ENCODE data around the gene KCNG2. TPM values are rescaled to one million over a fixed set of nuclear protein-coding genes. Genes with fewer than 3 reads are reported as not detected.

KCNG2 gene
- total and polyA plus RNA-seq, 2 of the 4 experiments (the other 2 are of a cell fraction): not detected

- ChIA-PET CTCF (no interaction called here), POLR2A (ENCODE audit: unreplicated experiment) (no interaction called here)
- no peak overlapping the region for H3K9ac ChIP-seq (ENCODE audit: low read depth, low read length)
- no peaks in the 10 kb centered on the region for H3K9me1 ChIP-seq (ENCODE audit: insufficient read depth, low read length)
- no peaks in the 10 kb centered on the region for H3K27me3 ChIP-seq (ENCODE audit: control insufficient read depth, insufficient read depth, low read length)
- no peaks in the 10 kb centered on the region; a peak in 1 of 4 replicates for H3K79me1 ChIP-seq (ENCODE audit: low read depth in 1 of 2, low read length in 2 of 2)
- no peak for ATAC-seq (ENCODE audit: low read depth)
- H3K56ac ChIP-seq (ENCODE audit: extremely low read depth, insufficient read depth, low read length): no peak overlapping the region
- no peak overlapping the region for H3K27ac ChIP-seq (ENCODE audit: insufficient read depth, low read length)
- dilution Hi-C loops (cut with HindIII; ENCODE audit: low sequenced_read_pairs, unreplicated experiment): no loop called here
- no peak overlapping the region for H4K8ac ChIP-seq (ENCODE audit: low read depth in 2 of 2, low read length in 2 of 2)
- H2AFZ ChIP-seq (replicated peaks; ENCODE audit: low read length, poor library complexity): no peak overlapping the region
- H4K91ac ChIP-seq (ENCODE audit: insufficient read depth, low read depth, low read length): no peak overlapping the region
- no peak overlapping the region for H3K4me2 ChIP-seq (ENCODE audit: low read depth, low read length)
- no peak overlapping the region for H4K5ac ChIP-seq (ENCODE audit: low read depth, low read length)
- DNase-seq: no peak
- intact Hi-C loops (cut with micrococcal nuclease): no loop called here
- no peak overlapping the region for H3K4ac ChIP-seq (ENCODE audit: low read depth, low read length)
- 99% methylated on average over 12 of the region's 20 CpGs; no CpG with 5 or more reads in 1 of the 2 experiments for WGBS, 2 experiments (ENCODE audit: extremely low coverage in 2 of 2, insufficient read length in 1 of 2)
- H2BK20ac ChIP-seq (ENCODE audit: low read depth, low read length): no peak overlapping the region
- H2AK5ac ChIP-seq (ENCODE audit: low read depth, low read length): no peak overlapping the region
- no peak overlapping the region for H2BK5ac ChIP-seq (ENCODE audit: low read depth, low read length, poor library complexity, severe bottlenecking)
- H2BK15ac ChIP-seq (ENCODE audit: low read depth, low read length): no peak overlapping the region
- no peak overlapping the region for H3K23ac ChIP-seq (ENCODE audit: low read depth, low read length)
- peaks cover 32% of the 10 kb centered on the region for H3K9me3 ChIP-seq (ENCODE audit: control insufficient read depth, insufficient read depth, low read length)
- TSS peak; percentile 29 for BruUV-seq (replicated peaks)
- no peak overlapping the region for H3K14ac ChIP-seq (replicated peaks; ENCODE audit: low read depth, low read length)
- TF ChIP-seq BHLHE40 (IDR thresholded peaks at IDR 0.05; ENCODE audit: low read depth, low read length) (no peak), MAFK (IDR thresholded peaks at IDR 0.05; ENCODE audit: low read depth, low read length) (no peak), POLR2A (IDR thresholded peaks at IDR 0.05; ENCODE audit: low read depth, low read length) (no peak), USF2 (IDR thresholded peaks at IDR 0.05; ENCODE audit: low read depth, low read length) (no peak), MAZ (IDR thresholded peaks at IDR 0.05; ENCODE audit: borderline replicate concordance, low read depth, low read length) (no peak), SMC3 (IDR thresholded peaks at IDR 0.05; ENCODE audit: low read depth, low read length) (no peak), FOS (IDR thresholded peaks at IDR 0.05; ENCODE audit: low read depth, low read length) (no peak), CHD1 (IDR thresholded peaks at IDR 0.05; ENCODE audit: low read depth, low read length) (no peak), CEBPB (IDR thresholded peaks at IDR 0.05; ENCODE audit: low read depth, low read length) (no peak), ELK1 (IDR thresholded peaks at IDR 0.05; ENCODE audit: borderline replicate concordance, low read depth, low read length) (no peak), RCOR1 (IDR thresholded peaks at IDR 0.05; ENCODE audit: insufficient replicate concordance, low read length) (no peak), RFX5 (IDR thresholded peaks at IDR 0.05; ENCODE audit: low read depth, low read length) (no peak), RAD21 (IDR thresholded peaks at IDR 0.05; ENCODE audit: low read length) (no peak), MXI1 (IDR thresholded peaks at IDR 0.05; ENCODE audit: borderline replicate concordance, low read depth, low read length) (no peak), NFE2L2 (IDR thresholded peaks at IDR 0.05; ENCODE audit: low read depth, low read length) (no peak)
- TF ChIP-seq, protein P1, sequence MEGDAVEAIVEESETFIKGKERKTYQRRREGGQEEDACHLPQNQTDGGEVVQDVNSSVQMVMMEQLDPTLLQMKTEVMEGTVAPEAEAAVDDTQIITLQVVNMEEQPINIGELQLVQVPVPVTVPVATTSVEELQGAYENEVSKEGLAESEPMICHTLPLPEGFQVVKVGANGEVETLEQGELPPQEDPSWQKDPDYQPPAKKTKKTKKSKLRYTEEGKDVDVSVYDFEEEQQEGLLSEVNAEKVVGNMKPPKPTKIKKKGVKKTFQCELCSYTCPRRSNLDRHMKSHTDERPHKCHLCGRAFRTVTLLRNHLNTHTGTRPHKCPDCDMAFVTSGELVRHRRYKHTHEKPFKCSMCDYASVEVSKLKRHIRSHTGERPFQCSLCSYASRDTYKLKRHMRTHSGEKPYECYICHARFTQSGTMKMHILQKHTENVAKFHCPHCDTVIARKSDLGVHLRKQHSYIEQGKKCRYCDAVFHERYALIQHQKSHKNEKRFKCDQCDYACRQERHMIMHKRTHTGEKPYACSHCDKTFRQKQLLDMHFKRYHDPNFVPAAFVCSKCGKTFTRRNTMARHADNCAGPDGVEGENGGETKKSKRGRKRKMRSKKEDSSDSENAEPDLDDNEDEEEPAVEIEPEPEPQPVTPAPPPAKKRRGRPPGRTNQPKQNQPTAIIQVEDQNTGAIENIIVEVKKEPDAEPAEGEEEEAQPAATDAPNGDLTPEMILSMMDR (conservative IDR thresholded peaks at IDR 0.05; ENCODE audit: low read depth, low read length): no peak
- H2BK120ac ChIP-seq (ENCODE audit: low read depth, low read length): no peak overlapping the region
- peaks cover 4% of the 10 kb centered on the region for H3K4me1 ChIP-seq (ENCODE audit: control insufficient read depth, insufficient read depth, low read length)
- in situ Hi-C loops (cut with MboI; ENCODE audit: low sequenced_read_pairs): no loop called here
- H3K18ac ChIP-seq (ENCODE audit: low read depth, low read length): no peak overlapping the region
- peaks cover 33% of the 10 kb centered on the region for H3K36me3 ChIP-seq (ENCODE audit: control insufficient read depth, insufficient read depth, low read length)
- no peak overlapping the region for H3K4me3 ChIP-seq (ENCODE audit: insufficient read depth, low read depth, low read length)
- H2AK9ac ChIP-seq (replicated peaks; ENCODE audit: low read depth, low read length, poor library complexity): no peak overlapping the region
- H4K20me1 ChIP-seq (ENCODE audit: insufficient read depth, low read length): no peaks in the 10 kb centered on the region; the same call in 1 of the 2 replicates
Measured at GRCh38 chr18:79902640-79903039, 104.9 kb downstream of the KCNG2 start.

All from IMR-90 (cell line).